Measurements from ENCODE around the gene PITPNM3.

The PITPNM3 gene

DNA sequence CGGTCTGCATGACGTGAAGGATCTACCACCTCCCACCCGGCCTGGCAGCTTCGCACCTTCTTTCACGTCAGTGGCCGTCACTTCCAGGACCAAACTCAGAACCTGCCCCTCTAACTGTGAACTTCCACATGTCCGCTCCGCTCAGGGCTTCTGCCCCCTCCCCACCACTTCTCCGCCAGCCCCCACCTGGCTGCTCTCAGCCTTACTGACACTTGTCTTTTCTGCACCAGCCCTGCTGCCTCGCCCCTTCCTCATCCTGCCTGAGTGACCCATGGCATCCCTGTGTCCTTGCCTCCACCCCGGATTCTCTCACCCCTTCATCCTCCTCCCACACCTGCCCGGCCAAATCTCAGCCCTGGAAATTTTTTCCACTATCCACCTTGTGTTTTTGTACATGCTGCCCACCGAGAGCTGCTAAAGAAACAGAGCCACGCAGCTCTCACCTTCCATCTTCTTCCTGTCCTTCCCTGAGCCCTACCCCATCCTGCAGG is 97.8 kb downstream of the PITPNM3 start:
- DNase-seq = no peak

- DNase-seq = no peak
Measured at GRCh38 chr17:6457688-6458459, 98.5 kb downstream of the PITPNM3 start.

DNA sequence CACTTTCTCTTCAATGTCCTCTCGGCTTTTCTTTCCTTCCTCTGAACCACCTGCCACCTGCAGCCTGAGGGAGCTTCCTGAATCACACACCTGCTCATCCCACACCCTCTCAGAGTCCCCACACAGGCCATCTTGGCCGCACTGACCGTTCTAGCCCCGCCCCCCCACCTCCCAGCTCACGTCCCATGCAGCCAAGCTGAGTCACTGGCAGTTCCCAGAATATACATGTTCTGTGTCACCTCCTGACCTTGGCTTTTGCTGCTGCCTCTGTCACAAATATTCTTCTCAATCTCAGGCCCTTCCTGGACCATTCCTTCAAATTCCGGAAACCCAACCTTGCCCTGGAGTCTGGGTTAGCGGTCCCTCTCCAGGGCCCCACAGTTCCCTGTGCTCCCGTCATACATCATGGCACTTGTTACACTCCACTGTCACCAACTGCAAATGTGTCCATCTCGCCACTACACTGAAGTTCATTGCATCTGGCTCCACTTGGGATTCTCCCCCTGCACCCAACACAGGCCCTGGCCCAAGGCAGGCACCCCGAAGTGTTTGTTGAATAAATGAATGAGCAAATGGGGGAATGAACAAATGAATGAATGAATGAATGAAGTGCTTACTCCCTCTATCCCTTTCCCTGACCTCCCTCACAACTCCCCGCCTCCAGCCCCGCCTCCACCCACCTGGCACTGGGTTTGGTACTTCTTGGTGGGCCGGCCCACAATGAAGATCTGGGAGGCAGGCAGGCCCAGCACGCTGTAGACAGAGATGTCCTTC is 99.3 kb downstream of the PITPNM3 start:
- DNase-seq = no peak

GRCh38 chr17:6456321-6456720 is 100.0 kb downstream of the PITPNM3 start:
- no peak for DNase-seq

DNA sequence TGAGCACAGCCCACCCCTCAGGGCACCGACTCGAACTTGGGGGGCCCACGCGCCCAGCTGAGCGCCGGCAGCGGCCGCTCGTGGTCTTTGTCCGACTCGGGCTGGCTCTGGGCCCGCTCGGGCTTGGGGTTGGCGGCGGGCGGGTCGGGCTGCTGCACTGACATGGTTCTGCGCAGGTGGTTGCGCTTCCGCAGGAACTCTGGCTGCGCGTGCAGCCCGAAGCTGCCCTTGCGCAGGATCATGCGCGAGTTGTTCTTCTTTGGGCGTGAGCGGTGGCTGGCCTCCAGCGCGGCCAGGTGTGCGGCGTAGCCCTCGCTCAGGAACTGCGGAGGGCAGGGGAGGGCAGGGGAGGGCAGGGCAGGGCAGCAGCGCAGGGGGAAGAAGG is 101.0 kb downstream of the PITPNM3 start:
- DNase-seq = no peak

- no peak for DNase-seq
Measured at GRCh38 chr17:6454495-6455320, 101.6 kb downstream of the PITPNM3 start.

GRCh38 chr17:6453279-6454024 is 102.9 kb downstream of the PITPNM3 start:
- no peak for DNase-seq

- DNase-seq = no peak
Measured at GRCh38 chr17:6452471-6453266, 103.7 kb downstream of the PITPNM3 start.

GRCh38 chr17:6450926-6451832 is 105.2 kb downstream of the PITPNM3 start:
- DNase-seq = no peak

DNA sequence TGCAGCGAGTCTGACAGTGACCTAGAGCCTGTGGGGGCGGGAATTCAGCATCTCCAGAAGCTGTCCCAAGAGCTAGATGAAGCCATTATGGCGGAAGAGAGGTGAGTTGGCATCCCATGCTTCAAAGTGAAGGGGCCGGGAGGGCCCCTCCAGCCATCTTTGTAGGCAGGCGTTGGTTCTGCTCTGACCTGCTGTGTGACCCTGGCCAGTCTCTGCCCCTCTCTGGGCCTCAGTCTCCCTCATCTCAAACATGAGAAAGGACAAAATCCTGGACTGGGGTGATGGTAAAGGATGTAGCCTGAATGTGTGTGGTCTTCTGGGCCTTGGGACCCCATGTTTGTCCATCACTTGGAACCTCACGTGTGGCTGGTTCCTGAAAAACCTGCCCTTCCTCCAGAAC is 107.0 kb downstream of the PITPNM3 start:
- DNase-seq = no peak

GRCh38 chr17:6448473-6448872 is 107.9 kb downstream of the PITPNM3 start:
- DNase-seq = no peak

GRCh38 chr17:6446516-6447100 is 109.7 kb downstream of the PITPNM3 start:
- no peak for DNase-seq

GRCh38 chr17:6444571-6445335 is 111.6 kb downstream of the PITPNM3 start:
- DNase-seq = no peak

GRCh38 chr17:6443692-6444570 is 112.4 kb downstream of the PITPNM3 start, which contains the start of gene PIMREG:
PIMREG (plus strand) TSS chr17:6444455; CDS start chr17:6445111, 656 bp downstream.
- DNase-seq = peak; percentile 99

- DNase-seq = no peak
Measured at GRCh38 chr17:6442775-6443174, 113.6 kb downstream of the PITPNM3 start.

GRCh38 chr17:6439951-6440350 is 116.4 kb downstream of the PITPNM3 start:
- DNase-seq = no peak

- DNase-seq = no peak
Measured at GRCh38 chr17:6437956-6438355, 118.4 kb downstream of the PITPNM3 start.

- DNase-seq = peak; percentile 17
Measured at GRCh38 chr17:6437466-6437865, 118.9 kb downstream of the PITPNM3 start.
